Natural killer cell (primary cell): ENCODE measurements around the gene PSRC1. TPM values are rescaled to one million over a fixed set of nuclear protein-coding genes. Genes with fewer than 3 reads are reported as not detected.

Experiments
- ATAC-seq, 3 donors: fragments of 150-1000 bp in 2 of 3; fragments of 200-7000 bp in 1 of 3; cut with Tn5 transposase; 1 replicate in 1 of 3; 2 replicates in 2 of 3; pipeline ENCODE4 v1.10.0; 2021; ENCODE audit warnings: mild to moderate bottlenecking in 2 of 3, moderate library complexity in 2 of 3
- DNase-seq, 2 donors: peaks; one replicate each; pipeline versions ENCODE4 v3.0.0 to v3.0.0-alpha.2; 2013 to 2021; ENCODE audit warnings: mixed read lengths in 1 of 2
- H3K27ac ChIP-seq: one replicate; pipeline ENCODE4 v1.5.1; 2013; ENCODE audit warnings: mild to moderate bottlenecking, low read length
- H3K27me3 ChIP-seq: one replicate; pipeline ENCODE4 v1.6.1; 2013; ENCODE audit warnings: low read length; ENCODE audit not compliant: control insufficient read depth, insufficient read depth
- H3K36me3 ChIP-seq: one replicate; pipeline ENCODE4 v1.6.1; 2013; ENCODE audit warnings: low read length; ENCODE audit not compliant: control insufficient read depth, insufficient read depth
- H3K4me1 ChIP-seq: one replicate; pipeline ENCODE4 v1.6.1; 2013; ENCODE audit warnings: low read length; ENCODE audit not compliant: control insufficient read depth, insufficient read depth
- H3K4me3 ChIP-seq: one replicate; pipeline ENCODE4 v1.5.1; 2013; ENCODE audit warnings: low read length
- H3K9me3 ChIP-seq: one replicate; pipeline ENCODE4 v1.6.1; 2013; ENCODE audit warnings: low read length; ENCODE audit not compliant: control insufficient read depth, insufficient read depth
- H3K27ac Mint-ChIP-seq, 2 donors: one replicate each; pipeline ENCODE4 v1.8.0; 2022; ENCODE audit warnings: mild to moderate bottlenecking in 2 of 2, mixed read lengths in 2 of 2, moderate library complexity in 1 of 2
- H3K27me3 Mint-ChIP-seq, 2 donors: one replicate each; pipeline ENCODE4 v1.8.0; 2022; ENCODE audit warnings: low read depth in 2 of 2, mixed read lengths in 2 of 2
- H3K36me3 Mint-ChIP-seq: one replicate; pipeline ENCODE4 v1.8.0; 2022; ENCODE audit warnings: mixed read lengths
- H3K4me1 Mint-ChIP-seq, 2 donors: one replicate each; pipeline ENCODE4 v1.8.0; 2022; ENCODE audit warnings: mixed read lengths in 2 of 2
- H3K4me3 Mint-ChIP-seq: one replicate; pipeline ENCODE4 v1.8.0; 2022; ENCODE audit warnings: mild to moderate bottlenecking, moderate library complexity, mixed read lengths
- H3K9me3 Mint-ChIP-seq, 2 donors: one replicate each; pipeline ENCODE4 v1.8.0; 2022; ENCODE audit warnings: mixed read lengths in 2 of 2
- CTCF ChIP-seq: fragments of 200-600 bp; IDR thresholded peaks from one replicate; pipeline ENCODE4 v1.8.0; 2022; ENCODE audit warnings: antibody characterized with exemption
- WGBS: methylation state at CpG from one replicate; pipeline ENCODE4 v1.1.7; 2013; ENCODE audit warnings: missing lambda C conversion rate; ENCODE audit not compliant: insufficient coverage; 5-methylcytosine and 5-hydroxymethylcytosine counted together
- intact Hi-C: fragments of 100-400 bp; cut with micrococcal nuclease; formaldehyde crosslinking; loops from one replicate; pipeline ENCODE4 v1.14.2; 2022
- total RNA-seq, 4 donors: library from RNA; stranded (reverse); fragments of 120-200 nt in 1 of 4; gene quantifications; one replicate each; pipeline versions ENCODE4 v1.2.3 to v1.2.4, GENCODE V29; 2013 to 2022

PSRC1 gene
- total RNA-seq, 3 donors from 2014 or later (not counting 1 experiment from before 2014, with no cell fraction given) = 1.1 to 2.4 (median 1.9) TPM

GRCh38 chr1:109282497-109282951 is 421 bp downstream of the PSRC1 start:
- H3K27ac ChIP-seq = no peak overlapping the region
- H3K36me3 ChIP-seq = no peaks in the 10 kb centered on the region
- TF ChIP-seq CTCF = no peak
- Mint-ChIP-seq H3K4me3 (peak overlapping the region; percentile 99), H3K27me3 (no peaks in the 10 kb centered on the region), H3K27ac (peak overlapping the region; percentile 86 to 90), H3K9me3 (no peaks in the 10 kb centered on the region), H3K36me3 (no peaks in the 10 kb centered on the region), H3K4me1 (peaks cover 21% of the 10 kb centered on the region in 2 donors)
- DNase-seq (no peak), ATAC-seq (no peak)
- peak overlapping the region; percentile 66 for H3K4me3 ChIP-seq
- intact Hi-C loops = no loop called here
- 27% methylated on average over 10 of the region's 10 CpGs for WGBS
- H3K27me3 ChIP-seq = no peaks in the 10 kb centered on the region
- H3K9me3 ChIP-seq = no peaks in the 10 kb centered on the region
- peaks cover 20% of the 10 kb centered on the region for H3K4me1 ChIP-seq

GRCh38 chr1:109281680-109282496 is 1.1 kb downstream of the PSRC1 start:
- Histone ChIP-seq H3K4me3 (no peak overlapping the region), H3K27ac (no peak overlapping the region), H3K4me1 (peaks cover 24% of the 10 kb centered on the region), H3K36me3 (no peaks in the 10 kb centered on the region), H3K27me3 (no peaks in the 10 kb centered on the region), H3K9me3 (no peaks in the 10 kb centered on the region)
- peak overlapping the region in 1 of 2 donors; percentile 90 for H3K27ac Mint-ChIP-seq
- no peaks in the 10 kb centered on the region for H3K36me3 Mint-ChIP-seq
- H3K27me3 Mint-ChIP-seq = no peaks in the 10 kb centered on the region
- no peak for DNase-seq
- no peaks in the 10 kb centered on the region for H3K9me3 Mint-ChIP-seq
- no peak for TF ChIP-seq CTCF
- WGBS = 80% methylated on average over 27 of the region's 28 CpGs
- peak overlapping the region; percentile 99 for H3K4me3 Mint-ChIP-seq
- intact Hi-C loops = no loop called here
- peaks cover 21 to 25% of the 10 kb centered on the region in 2 donors for H3K4me1 Mint-ChIP-seq
- ATAC-seq = no peak

GRCh38 chr1:109280862-109281261 is 2.1 kb downstream of the PSRC1 start:
- no peaks in the 10 kb centered on the region for H3K27me3 Mint-ChIP-seq

More at GRCh38 chr1:109280862-109281261, 2.1 kb downstream of the PSRC1 start:
- no peaks in the 10 kb centered on the region for H3K9me3 Mint-ChIP-seq
- no peak overlapping the region for H3K27ac Mint-ChIP-seq
- H3K27ac ChIP-seq = no peak overlapping the region
- no peak overlapping the region for H3K4me3 Mint-ChIP-seq
- intact Hi-C loops = no loop called here
- H3K9me3 ChIP-seq = no peaks in the 10 kb centered on the region
- H3K36me3 ChIP-seq = no peaks in the 10 kb centered on the region
- no peaks in the 10 kb centered on the region for H3K36me3 Mint-ChIP-seq
- H3K4me3 ChIP-seq = no peak overlapping the region
- no peak for TF ChIP-seq CTCF
- WGBS = 96% methylated on average over 10 of the region's 12 CpGs
- H3K4me1 ChIP-seq = peaks cover 24% of the 10 kb centered on the region
- ATAC-seq (no peak), DNase-seq (no peak)
- H3K4me1 Mint-ChIP-seq = peaks cover 21 to 25% of the 10 kb centered on the region in 2 donors
- no peaks in the 10 kb centered on the region for H3K27me3 ChIP-seq
